ENCODE results near the gene CD72. TPM values are rescaled to one million over a fixed set of nuclear protein-coding genes. Genes with fewer than 3 reads are reported as not detected.

CD72 gene
- total RNA-seq, 1 donor = 2.9 TPM

GRCh38 chr9:35611230-35611797 is 6.9 kb downstream of the CD72 start:
- Histone ChIP-seq H3K36me3 (ENCODE audit: insufficient read depth, low read length) (peaks cover 32% of the 10 kb centered on the region), H3K79me2 (ENCODE audit: insufficient read depth, low read length) (peaks cover 11% of the 10 kb centered on the region), H3K4me2 (ENCODE audit: insufficient read depth, low read length) (no peak overlapping the region), H3K4me3 (ENCODE audit: insufficient read depth, low read length) (no peak overlapping the region), H3K9me3 (ENCODE audit: low read depth, low read length) (no peaks in the 10 kb centered on the region), H3K4me1 (ENCODE audit: insufficient read depth, low read length) (peaks cover 7% of the 10 kb centered on the region), H2AFZ (ENCODE audit: low read length) (no peak overlapping the region), H3K27me3 (ENCODE audit: insufficient read depth, low read length) (peaks cover 3% of the 10 kb centered on the region), H4K20me1 (ENCODE audit: insufficient read depth, low read length) (peaks cover 14% of the 10 kb centered on the region), H3K27ac (ENCODE audit: low read depth, low read length) (no peak overlapping the region)
- DNase-seq (ENCODE audit: insufficient read length, low spot score, missing footprints) = peak; percentile 94
- TF ChIP-seq CTCF (IDR thresholded peaks at IDR 0.05; ENCODE audit: extremely low read depth, low read depth, low read length) = peak; percentile 70

- H3K9me3 ChIP-seq (ENCODE audit: low read depth, low read length) = no peaks in the 10 kb centered on the region
- H3K79me2 ChIP-seq (ENCODE audit: insufficient read depth, low read length) = peaks cover 22% of the 10 kb centered on the region
- TF ChIP-seq CTCF (IDR thresholded peaks at IDR 0.05; ENCODE audit: extremely low read depth, low read depth, low read length) = no peak
- no peak overlapping the region for H3K4me3 ChIP-seq (ENCODE audit: insufficient read depth, low read length)
- H3K27me3 ChIP-seq (ENCODE audit: insufficient read depth, low read length) = peaks cover 3% of the 10 kb centered on the region
- H4K20me1 ChIP-seq (ENCODE audit: insufficient read depth, low read length) = peaks cover 18% of the 10 kb centered on the region
- H3K36me3 ChIP-seq (ENCODE audit: insufficient read depth, low read length) = peaks cover 32% of the 10 kb centered on the region
- peaks cover 14% of the 10 kb centered on the region for H3K4me1 ChIP-seq (ENCODE audit: insufficient read depth, low read length)
- H2AFZ ChIP-seq (ENCODE audit: low read length) = no peak overlapping the region
- H3K4me2 ChIP-seq (ENCODE audit: insufficient read depth, low read length) = no peak overlapping the region
- no peak overlapping the region for H3K27ac ChIP-seq (ENCODE audit: low read depth, low read length)
- no peak for DNase-seq (ENCODE audit: insufficient read length, low spot score, missing footprints)
Observed at GRCh38 chr9:35609820-35610163, 8.4 kb downstream of the CD72 start.

GRCh38 chr9:35609001-35609819 is 9.0 kb downstream of the CD72 start:
- no peak for DNase-seq (ENCODE audit: insufficient read length, low spot score, missing footprints)
- Histone ChIP-seq H2AFZ (ENCODE audit: low read length) (no peak overlapping the region), H3K36me3 (ENCODE audit: insufficient read depth, low read length) (peaks cover 32% of the 10 kb centered on the region), H3K4me2 (ENCODE audit: insufficient read depth, low read length) (no peak overlapping the region), H3K27me3 (ENCODE audit: insufficient read depth, low read length) (peaks cover 3% of the 10 kb centered on the region), H3K79me2 (ENCODE audit: insufficient read depth, low read length) (peaks cover 24% of the 10 kb centered on the region), H4K20me1 (ENCODE audit: insufficient read depth, low read length) (peaks cover 18% of the 10 kb centered on the region), H3K9me3 (ENCODE audit: low read depth, low read length) (no peaks in the 10 kb centered on the region), H3K4me1 (ENCODE audit: insufficient read depth, low read length) (peaks cover 19% of the 10 kb centered on the region), H3K4me3 (ENCODE audit: insufficient read depth, low read length) (no peak overlapping the region), H3K27ac (ENCODE audit: low read depth, low read length) (no peak overlapping the region)
- no peak for TF ChIP-seq CTCF (IDR thresholded peaks at IDR 0.05; ENCODE audit: extremely low read depth, low read depth, low read length)

GRCh38 chr9:35608221-35608620 is 10.0 kb downstream of the CD72 start:
- no peak for DNase-seq (ENCODE audit: insufficient read length, low spot score, missing footprints)
- H3K36me3 ChIP-seq (ENCODE audit: insufficient read depth, low read length) = peaks cover 32% of the 10 kb centered on the region
- no peak overlapping the region for H3K4me2 ChIP-seq (ENCODE audit: insufficient read depth, low read length)
- H3K4me1 ChIP-seq (ENCODE audit: insufficient read depth, low read length) = peaks cover 25% of the 10 kb centered on the region
- no peak for TF ChIP-seq CTCF (IDR thresholded peaks at IDR 0.05; ENCODE audit: extremely low read depth, low read depth, low read length)
- H2AFZ ChIP-seq (ENCODE audit: low read length) = no peak overlapping the region
- H3K27me3 ChIP-seq (ENCODE audit: insufficient read depth, low read length) = peaks cover 3% of the 10 kb centered on the region
- H3K9me3 ChIP-seq (ENCODE audit: low read depth, low read length) = no peaks in the 10 kb centered on the region
- no peak overlapping the region for H3K27ac ChIP-seq (ENCODE audit: low read depth, low read length)
- H3K79me2 ChIP-seq (ENCODE audit: insufficient read depth, low read length) = peaks cover 24% of the 10 kb centered on the region
- peaks cover 18% of the 10 kb centered on the region for H4K20me1 ChIP-seq (ENCODE audit: insufficient read depth, low read length)
- no peak overlapping the region for H3K4me3 ChIP-seq (ENCODE audit: insufficient read depth, low read length)

Measured in osteoblast (primary cell).